Smooth muscle cell (in vitro differentiated cells): ENCODE results near the gene EXOC4. TPM values are rescaled to one million over a fixed set of nuclear protein-coding genes. Genes with fewer than 3 reads are reported as not detected.

Experiments
- DNase-seq: peaks from one replicate; lab custom pipeline; 2025; ENCODE audit not compliant: unreplicated experiment; lab: John Stamatoyannopoulos, UW
- H2AFZ ChIP-seq: fragments of 200-600 bp; sonication (generic); 2 replicates; pipeline ENCODE4 v1.6.0; 2016; ENCODE audit warnings: antibody characterized with exemption, low read depth, mild to moderate bottlenecking
- H3F3A ChIP-seq: fragments of 200-600 bp; sonication (generic); 2 replicates; pipeline ENCODE4 v1.6.0; 2017; ENCODE audit warnings: antibody characterized with exemption, low read depth
- H3K27ac ChIP-seq: fragments of 200-600 bp; sonication (generic); 2 replicates; pipeline ENCODE4 v1.5.1; 2016; ENCODE audit warnings: low read depth, mild to moderate bottlenecking
- H3K27me3 ChIP-seq: fragments of 200-600 bp; sonication (generic); 2 replicates; pipeline ENCODE4 v1.6.1; 2016; ENCODE audit warnings: low read depth, mild to moderate bottlenecking
- H3K36me3 ChIP-seq: fragments of 200-600 bp; sonication (generic); 2 replicates; pipeline ENCODE4 v1.5.1; 2016; ENCODE audit warnings: low read depth
- H3K4me1 ChIP-seq: fragments of 200-600 bp; sonication (generic); 2 replicates; pipeline ENCODE4 v1.5.1; 2016; ENCODE audit warnings: low read depth
- H3K4me2 ChIP-seq: fragments of 200-600 bp; sonication (generic); 2 replicates; pipeline ENCODE4 v1.6.0; 2016; ENCODE audit warnings: mild to moderate bottlenecking
- H3K4me3 ChIP-seq: fragments of 200-600 bp; sonication (generic); 2 replicates; pipeline ENCODE4 v1.5.1; 2016; ENCODE audit warnings: mild to moderate bottlenecking
- H3K79me2 ChIP-seq: fragments of 200-600 bp; sonication (generic); 2 replicates; pipeline ENCODE4 v1.6.0; 2016; ENCODE audit warnings: low read depth, mild to moderate bottlenecking
- H3K9ac ChIP-seq: fragments of 200-600 bp; sonication (generic); 2 replicates; pipeline ENCODE4 v1.6.0; 2016; ENCODE audit warnings: low read depth
- H3K9me3 ChIP-seq: fragments of 200-600 bp; sonication (generic); replicated peaks from 2 replicates; pipeline ENCODE4 v1.5.1; 2016; ENCODE audit warnings: low read depth
- H4K20me1 ChIP-seq: fragments of 200-600 bp; sonication (generic); 2 replicates; pipeline ENCODE4 v1.6.0; 2016; ENCODE audit warnings: low read depth
- WGBS: methylation state at CpG from one replicate; pipeline ENCODE4 v1.1.7; 2016; ENCODE audit warnings: low lambda C conversion rate; 5-methylcytosine and 5-hydroxymethylcytosine counted together
- polyA plus RNA-seq: library from polyadenylated mRNA; unstranded; fragments of >200 nt; fragmentation: Nextera tagmentation; extraction: Ambion mirVana; gene quantifications from 2 replicates; pipeline ENCODE4 v1.2.1, GENCODE V29; 2016
- total RNA-seq: library from RNA; depleted of rRNA; stranded (reverse); fragments of >200 nt; gene quantifications from 2 replicates; pipeline ENCODE4 v1.2.3, GENCODE V29; 2014
- TF ChIP-seq, protein P1 (sequence below): fragments of 200-600 bp; sonication (generic); IDR thresholded peaks from 2 replicates; pipeline ENCODE4 v1.5.1; 2017; ENCODE audit warnings: borderline replicate concordance, mild to moderate bottlenecking, antibody characterized with exemption; ENCODE audit not compliant: insufficient read depth, poor library complexity, severe bottlenecking

Gene EXOC4
- total and polyA plus RNA-seq, 2 experiments from 2014 or later: 21.5 to 47.1 TPM

DNA sequence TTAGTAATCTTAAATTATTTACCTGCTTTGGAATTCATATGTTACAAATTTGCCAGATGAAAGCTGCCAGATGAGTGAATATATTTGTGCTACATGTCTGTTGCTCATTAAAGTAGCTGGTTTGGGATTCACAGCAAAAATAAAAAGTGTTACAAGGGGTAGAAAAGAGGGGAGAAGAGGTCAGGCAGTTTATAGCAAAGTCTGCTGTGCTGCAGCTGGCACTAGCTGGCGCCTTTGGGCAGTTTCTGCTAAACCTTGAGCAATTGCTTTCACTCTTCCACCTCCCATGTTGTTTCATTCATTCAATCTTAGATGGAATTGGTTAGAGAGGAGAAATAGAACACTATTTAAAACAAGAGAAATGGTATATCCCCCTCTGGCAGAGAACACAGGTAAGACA is 470.2 kb downstream of the EXOC4 start:
- Histone ChIP-seq H3K4me3 (no peak overlapping the region), H3K27ac (no peak overlapping the region), H3K4me1 (no peaks in the 10 kb centered on the region), H3F3A (no peaks in the 10 kb centered on the region), H3K4me2 (no peak overlapping the region), H3K36me3 (no peaks in the 10 kb centered on the region), H4K20me1 (no peaks in the 10 kb centered on the region), H3K79me2 (no peaks in the 10 kb centered on the region), H3K9me3 (no peaks in the 10 kb centered on the region), H2AFZ (no peak overlapping the region), H3K27me3 (no peaks in the 10 kb centered on the region), H3K9ac (no peak overlapping the region)
- TF ChIP-seq, protein P1, sequence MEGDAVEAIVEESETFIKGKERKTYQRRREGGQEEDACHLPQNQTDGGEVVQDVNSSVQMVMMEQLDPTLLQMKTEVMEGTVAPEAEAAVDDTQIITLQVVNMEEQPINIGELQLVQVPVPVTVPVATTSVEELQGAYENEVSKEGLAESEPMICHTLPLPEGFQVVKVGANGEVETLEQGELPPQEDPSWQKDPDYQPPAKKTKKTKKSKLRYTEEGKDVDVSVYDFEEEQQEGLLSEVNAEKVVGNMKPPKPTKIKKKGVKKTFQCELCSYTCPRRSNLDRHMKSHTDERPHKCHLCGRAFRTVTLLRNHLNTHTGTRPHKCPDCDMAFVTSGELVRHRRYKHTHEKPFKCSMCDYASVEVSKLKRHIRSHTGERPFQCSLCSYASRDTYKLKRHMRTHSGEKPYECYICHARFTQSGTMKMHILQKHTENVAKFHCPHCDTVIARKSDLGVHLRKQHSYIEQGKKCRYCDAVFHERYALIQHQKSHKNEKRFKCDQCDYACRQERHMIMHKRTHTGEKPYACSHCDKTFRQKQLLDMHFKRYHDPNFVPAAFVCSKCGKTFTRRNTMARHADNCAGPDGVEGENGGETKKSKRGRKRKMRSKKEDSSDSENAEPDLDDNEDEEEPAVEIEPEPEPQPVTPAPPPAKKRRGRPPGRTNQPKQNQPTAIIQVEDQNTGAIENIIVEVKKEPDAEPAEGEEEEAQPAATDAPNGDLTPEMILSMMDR: no peak
- DNase-seq: no peak
- 82% methylated on average over 1 of the region's 1 CpG for WGBS

DNA sequence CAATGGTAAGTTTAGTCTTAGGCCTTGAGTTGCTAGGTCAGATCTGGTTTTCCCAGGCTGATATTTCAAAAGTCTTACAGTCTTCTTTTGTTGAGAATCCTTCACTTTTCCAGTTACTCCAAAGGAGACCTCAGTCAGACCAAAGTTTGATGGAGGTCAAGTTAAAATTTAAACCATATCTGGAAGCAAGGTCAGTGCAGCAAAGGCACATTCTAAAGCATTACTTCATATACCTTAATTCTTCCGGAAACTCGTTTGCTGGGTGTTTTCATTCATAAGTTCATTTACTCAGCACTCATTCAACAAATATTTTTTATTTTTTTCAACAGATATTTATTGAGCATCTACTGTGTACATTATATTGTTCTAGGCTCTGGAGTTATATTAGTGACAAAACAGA is 471.3 kb downstream of the EXOC4 start:
- TF ChIP-seq, protein P1: no peak
- no peak for DNase-seq

DNA sequence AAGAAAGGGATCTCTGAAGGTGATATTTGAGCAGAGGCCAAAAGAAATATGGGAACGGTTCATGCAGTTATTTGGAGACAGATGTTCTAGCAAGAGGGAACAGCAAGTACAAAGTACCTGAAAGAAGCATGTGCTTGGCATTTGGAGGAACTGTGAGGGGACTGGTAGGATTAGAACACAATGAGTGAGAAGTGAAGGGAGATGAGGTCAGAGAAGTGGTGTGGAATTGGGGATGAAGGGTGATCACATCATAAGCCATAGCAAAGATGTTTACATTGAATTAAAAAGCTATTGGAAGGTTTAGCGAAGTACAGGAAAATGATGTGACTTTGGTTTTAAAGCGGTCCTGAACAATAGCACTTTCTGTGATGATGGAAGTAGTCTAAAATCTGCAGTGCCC is 471.8 kb downstream of the EXOC4 start:
- H3K27me3 ChIP-seq: no peaks in the 10 kb centered on the region
- no peak for DNase-seq
- no peaks in the 10 kb centered on the region for H3K4me1 ChIP-seq
- WGBS: 96% methylated on average over 3 of the region's 3 CpGs
- no peak overlapping the region for H3K4me3 ChIP-seq
- H3K36me3 ChIP-seq: no peaks in the 10 kb centered on the region
- TF ChIP-seq, protein P1: no peak
- H3K27ac ChIP-seq: no peak overlapping the region
- no peaks in the 10 kb centered on the region for H4K20me1 ChIP-seq
- H3K79me2 ChIP-seq: no peaks in the 10 kb centered on the region
- no peak overlapping the region for H3K4me2 ChIP-seq
- H3F3A ChIP-seq: no peaks in the 10 kb centered on the region
- no peak overlapping the region for H2AFZ ChIP-seq
- H3K9ac ChIP-seq: no peak overlapping the region
- H3K9me3 ChIP-seq: no peaks in the 10 kb centered on the region

More for the DNA sequence above, 471.3 kb downstream of the EXOC4 start:
- Histone ChIP-seq H3K79me2 (no peaks in the 10 kb centered on the region), H3K9me3 (no peaks in the 10 kb centered on the region), H3K9ac (no peak overlapping the region), H3K36me3 (no peaks in the 10 kb centered on the region), H3K27me3 (no peaks in the 10 kb centered on the region), H3K4me2 (no peak overlapping the region), H3K4me3 (no peak overlapping the region), H2AFZ (no peak overlapping the region), H3K27ac (no peak overlapping the region), H3F3A (no peaks in the 10 kb centered on the region), H4K20me1 (no peaks in the 10 kb centered on the region), H3K4me1 (no peaks in the 10 kb centered on the region)
- 100% methylated on average over 2 of the region's 2 CpGs for WGBS

DNA sequence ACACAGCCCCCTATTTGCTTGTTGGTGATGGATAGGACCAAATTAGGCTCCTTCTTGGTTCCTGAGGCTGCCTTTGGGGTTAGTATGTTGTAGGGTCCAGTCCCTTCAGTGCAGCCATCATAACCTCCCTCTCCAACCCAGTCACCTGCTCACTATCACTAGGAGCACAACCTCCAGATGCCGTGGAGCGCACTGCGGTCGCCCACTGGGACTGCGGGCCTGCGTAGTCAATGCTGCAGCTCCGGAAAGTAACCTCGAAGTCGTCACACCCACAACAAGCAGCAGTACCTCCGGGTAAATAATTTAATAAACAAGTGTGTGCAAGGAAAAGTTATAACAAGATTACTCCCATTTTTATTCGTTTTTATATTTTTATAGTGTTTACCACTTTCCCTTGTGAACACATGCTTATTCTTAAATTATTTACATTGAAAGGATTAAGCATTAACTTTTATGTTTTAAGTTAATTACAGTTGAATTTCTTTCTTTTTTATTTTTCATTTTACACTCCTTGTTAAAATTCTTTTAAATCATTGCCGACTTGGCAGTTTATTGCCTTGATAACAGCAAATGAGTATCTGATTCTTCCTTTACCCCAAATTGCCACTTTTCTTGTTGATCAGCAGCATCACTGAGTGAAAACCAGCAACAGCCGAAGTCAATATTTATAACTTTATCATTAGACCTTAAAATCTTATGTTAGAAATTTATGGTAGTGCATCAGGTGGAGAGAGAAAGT is 474.8 kb downstream of the EXOC4 start:
- DNase-seq: no peak
- 89% methylated on average over 13 of the region's 13 CpGs for WGBS
- H3K27me3 ChIP-seq: no peaks in the 10 kb centered on the region
- no peaks in the 10 kb centered on the region for H3K4me1 ChIP-seq
- H3K27ac ChIP-seq: no peak overlapping the region
- H3K4me3 ChIP-seq: no peak overlapping the region
- no peaks in the 10 kb centered on the region for H3K79me2 ChIP-seq
- no peaks in the 10 kb centered on the region for H3K9me3 ChIP-seq
- no peaks in the 10 kb centered on the region for H3K36me3 ChIP-seq
- H4K20me1 ChIP-seq: no peaks in the 10 kb centered on the region
- no peaks in the 10 kb centered on the region for H3F3A ChIP-seq
- TF ChIP-seq, protein P1: no peak
- H2AFZ ChIP-seq: no peak overlapping the region
- H3K4me2 ChIP-seq: no peak overlapping the region
- no peak overlapping the region for H3K9ac ChIP-seq
